H54 (cell line): Measurements from ENCODE around the gene CFAP61.
A peak's percentile ranks its signal among the peaks of the same experiment; 100 is the strongest.

Experiments used
- DNase-seq: peaks from one replicate; pipeline ENCODE4 v3.0.0; 2011; ENCODE audit warnings: low spot score, mixed read lengths; ENCODE audit not compliant: insufficient read length
- FAIRE-seq: peaks from 3 replicates; lab custom pipeline; 2011; peaks lifted over from hg19 to GRCh38; lab: Jason Lieb, UNC
- POLR2A ChIP-seq: IDR thresholded peaks from 2 replicates; pipeline ENCODE4 v1.6.1; 2011; ENCODE audit warnings: low read depth, mild to moderate bottlenecking, low read length

Gene CFAP61

DNA sequence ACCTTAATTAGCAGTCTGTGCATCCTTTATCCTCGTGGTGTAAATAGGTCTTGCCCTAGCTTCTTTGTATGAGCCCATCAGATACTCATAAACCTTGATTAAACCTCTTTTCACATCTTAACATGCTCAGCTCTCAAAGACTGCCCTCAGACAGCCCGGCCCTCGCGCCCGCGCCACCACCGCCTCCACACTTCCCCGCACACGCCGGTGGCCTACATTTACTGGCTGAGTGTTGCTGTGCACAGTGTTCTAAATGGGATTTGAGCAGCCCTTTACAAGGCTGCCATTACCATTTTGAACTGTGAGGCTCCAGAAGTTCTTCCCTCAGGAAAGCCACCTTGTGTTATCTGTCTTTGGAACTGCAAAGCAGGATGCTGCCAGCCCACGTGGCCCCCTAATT lies 252.6 kb downstream of the CFAP61 start:
- FAIRE-seq = no peak
- no peak for TF ChIP-seq POLR2A
- no peak for DNase-seq

DNA sequence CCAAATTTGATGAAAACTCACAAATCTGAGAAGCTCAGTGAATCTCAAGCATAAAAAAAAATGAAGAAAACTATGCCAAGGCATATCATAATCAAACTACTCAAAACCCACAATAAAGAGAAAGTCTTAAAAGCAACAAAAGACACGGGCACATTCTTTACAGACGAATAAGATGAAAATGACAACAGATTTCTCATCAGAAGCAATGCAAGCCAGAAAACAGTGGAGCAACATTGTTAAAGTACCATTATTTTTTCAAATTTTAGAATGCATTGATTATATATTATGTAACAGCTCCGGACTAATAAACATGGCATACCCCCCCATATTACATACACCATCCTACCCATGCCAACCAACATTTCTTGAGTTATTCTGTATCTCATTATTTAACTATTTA lies 260.2 kb downstream of the CFAP61 start:
- no peak for DNase-seq
- TF ChIP-seq POLR2A = no peak
- no peak for FAIRE-seq

DNA sequence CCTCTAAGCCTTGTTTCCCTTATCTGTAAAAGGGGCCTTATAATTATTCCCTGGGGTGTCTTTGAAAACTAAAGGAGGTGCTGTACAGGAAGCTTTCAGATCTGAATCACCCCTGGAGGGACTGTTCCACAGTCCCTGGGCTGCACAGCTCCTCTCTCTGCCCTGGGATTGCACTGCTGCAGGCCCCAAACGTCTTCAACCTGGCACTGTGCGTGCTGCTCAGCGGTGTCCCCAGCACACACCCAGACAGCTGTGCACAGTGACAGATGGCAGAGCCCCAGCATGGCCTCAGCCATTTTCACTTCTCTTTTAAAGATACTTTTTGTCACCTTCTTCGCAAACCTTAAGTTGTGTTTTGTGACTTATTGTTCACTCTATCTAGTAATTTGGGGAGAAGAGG lies 264.9 kb downstream of the CFAP61 start:
- no peak for TF ChIP-seq POLR2A
- no peak for DNase-seq
- no peak for FAIRE-seq

DNA sequence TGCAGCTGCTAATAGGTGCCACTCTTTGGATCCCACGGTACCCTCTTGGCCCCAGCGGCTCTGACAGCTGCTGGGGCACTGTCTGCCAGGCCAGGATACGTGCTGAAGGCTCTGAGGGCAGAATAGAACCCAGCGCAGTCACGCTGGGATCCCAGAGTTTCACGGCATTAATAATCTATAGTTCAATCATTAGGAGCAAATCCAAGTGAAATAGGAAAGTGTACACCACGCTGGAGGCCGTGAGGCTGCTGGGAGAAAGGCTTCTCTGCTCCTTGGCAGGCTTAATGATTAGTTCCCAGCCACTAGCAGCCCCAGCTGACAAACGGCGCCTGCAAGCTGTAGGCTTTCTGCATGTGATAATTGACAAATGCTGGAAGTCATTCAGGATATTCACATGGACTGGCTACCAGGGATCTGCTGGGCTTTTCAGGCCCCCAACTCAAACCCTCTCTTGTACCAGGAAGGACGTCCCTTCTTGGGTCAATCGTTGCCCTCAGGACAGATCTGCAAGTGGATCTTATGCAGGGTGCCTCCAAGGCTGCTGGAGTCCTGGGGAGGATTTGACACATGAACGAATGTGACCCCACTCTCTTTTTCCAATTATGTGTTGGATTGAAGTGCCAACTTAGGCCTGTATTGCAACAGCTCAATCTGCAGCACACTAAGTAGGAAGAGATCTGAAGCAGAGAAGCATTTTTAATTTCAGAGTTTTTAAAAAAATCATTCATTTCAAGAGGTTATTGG lies 265.5 kb downstream of the CFAP61 start:
- FAIRE-seq (no peak), DNase-seq (no peak)
- TF ChIP-seq POLR2A = no peak

DNA sequence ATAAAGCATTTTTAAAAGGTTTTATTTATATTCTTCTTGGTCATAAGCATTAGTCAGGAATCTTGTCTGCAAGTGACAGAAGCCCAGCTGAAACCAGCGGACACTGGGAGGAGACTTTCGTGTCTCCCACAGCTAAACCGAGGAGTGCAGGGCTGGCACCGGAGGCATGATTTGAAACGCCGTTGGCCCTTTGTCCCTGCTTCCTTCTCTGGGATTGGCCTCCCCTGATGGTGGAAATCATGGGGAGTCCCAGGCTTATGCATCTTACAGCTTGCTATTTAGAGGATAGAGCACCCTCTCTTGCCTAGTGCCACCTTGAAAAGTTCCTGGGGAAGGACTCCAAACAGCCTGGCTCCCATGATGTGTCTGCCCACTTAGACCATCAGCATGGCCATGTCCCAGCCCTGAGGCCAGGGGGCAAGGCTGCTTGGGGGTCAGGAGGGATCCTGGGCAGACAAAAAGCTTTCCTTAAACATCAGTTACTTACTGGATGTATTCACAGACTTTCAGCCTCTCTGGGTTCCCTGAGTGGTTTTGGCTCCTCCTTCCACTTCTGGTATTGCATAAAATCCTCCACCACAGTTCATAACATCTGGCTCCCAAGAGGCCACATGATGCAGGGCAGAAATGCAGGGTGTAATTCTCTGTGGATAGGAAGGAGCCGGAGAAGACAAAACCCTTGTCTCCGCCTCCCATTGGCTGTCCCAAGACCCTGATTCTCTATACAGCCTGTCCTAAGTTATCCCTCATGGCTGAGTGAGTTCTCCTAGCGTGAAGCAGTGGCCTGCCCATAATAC lies 266.2 kb downstream of the CFAP61 start:
- no peak for TF ChIP-seq POLR2A
- DNase-seq (no peak), FAIRE-seq (no peak)

DNA sequence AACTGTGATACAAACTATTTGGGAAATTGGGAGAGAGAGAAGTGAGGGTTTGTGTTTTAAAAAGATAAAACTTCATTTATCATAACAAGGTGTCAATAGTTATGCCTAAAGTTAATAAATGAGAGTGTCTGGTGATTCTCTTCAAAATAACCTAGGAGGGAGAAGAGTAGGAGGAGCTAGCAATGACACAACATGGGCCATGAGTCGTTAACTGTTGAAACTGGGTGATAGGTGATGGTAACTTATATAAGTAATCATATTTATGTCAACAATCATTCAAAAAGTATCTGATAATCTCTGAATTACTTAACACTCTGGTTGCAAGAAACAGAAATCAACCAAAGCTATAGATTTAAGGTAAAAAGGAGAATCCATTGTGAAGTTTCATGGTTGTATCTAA lies 268.8 kb downstream of the CFAP61 start:
- DNase-seq (no peak), FAIRE-seq (no peak)
- TF ChIP-seq POLR2A = no peak

DNA sequence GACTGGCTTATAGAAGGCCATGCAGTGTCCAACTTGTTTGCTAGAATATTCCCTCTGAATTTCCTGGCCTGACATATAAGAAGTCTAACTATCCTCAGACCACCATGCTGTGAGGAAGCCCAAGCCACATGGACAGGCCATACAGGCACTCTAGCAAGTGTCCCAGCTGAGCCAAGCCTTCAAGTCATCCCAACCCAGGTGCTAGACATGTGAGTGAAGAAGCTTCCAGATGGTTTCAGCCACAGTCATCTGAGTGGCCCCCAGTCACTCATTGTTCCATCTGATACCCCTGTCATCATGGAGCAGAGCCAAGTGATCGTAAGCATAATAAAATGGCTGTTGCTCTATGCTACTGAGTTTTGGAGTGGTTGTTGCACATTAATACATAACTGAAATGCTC lies 269.6 kb downstream of the CFAP61 start:
- TF ChIP-seq POLR2A = no peak

DNA sequence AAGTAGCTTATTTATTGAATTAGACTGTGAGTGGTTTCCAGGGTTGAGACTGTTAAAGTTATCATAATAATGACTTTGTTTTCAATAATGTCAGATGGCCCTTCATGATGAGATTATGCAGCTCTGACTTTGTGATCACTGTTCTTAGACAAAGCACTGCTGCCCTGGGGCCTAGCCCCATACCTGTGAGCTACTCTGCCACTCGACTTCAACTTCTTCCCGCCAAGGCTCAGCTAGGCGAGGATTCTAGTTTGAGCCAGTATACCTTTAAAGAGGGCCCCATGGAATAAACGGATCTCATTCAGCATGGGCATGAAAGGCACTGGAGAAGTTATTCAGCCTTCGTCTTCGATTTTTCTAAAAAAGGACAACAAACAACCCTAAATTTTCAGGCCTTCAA lies 270.6 kb downstream of the CFAP61 start:
- DNase-seq = no peak
- no peak for FAIRE-seq
- TF ChIP-seq POLR2A = no peak

More for the DNA sequence above, 269.6 kb downstream of the CFAP61 start:
- DNase-seq (no peak), FAIRE-seq (no peak)

DNA sequence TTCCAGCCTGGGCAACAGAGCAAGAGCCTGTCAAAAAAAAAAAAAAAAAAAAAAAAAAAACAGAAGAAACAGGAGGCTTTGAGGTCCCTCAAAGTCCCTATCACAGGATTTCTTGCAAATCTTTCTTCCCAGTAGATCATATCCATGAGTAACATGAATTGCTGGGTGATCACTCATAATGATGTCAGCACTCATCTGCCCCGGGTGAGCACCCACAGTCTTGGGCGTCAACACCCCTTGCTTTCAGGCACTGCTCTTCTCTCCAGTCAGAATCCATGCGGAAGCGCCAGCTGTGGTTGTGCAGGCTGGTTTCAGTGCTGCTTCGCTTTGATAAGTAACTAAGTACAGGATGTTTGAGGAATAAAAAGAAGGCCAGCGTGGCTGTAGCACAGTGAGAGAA lies 275.4 kb downstream of the CFAP61 start:
- FAIRE-seq (peak; percentile 43), DNase-seq (peak; percentile 21)
- no peak for TF ChIP-seq POLR2A

DNA sequence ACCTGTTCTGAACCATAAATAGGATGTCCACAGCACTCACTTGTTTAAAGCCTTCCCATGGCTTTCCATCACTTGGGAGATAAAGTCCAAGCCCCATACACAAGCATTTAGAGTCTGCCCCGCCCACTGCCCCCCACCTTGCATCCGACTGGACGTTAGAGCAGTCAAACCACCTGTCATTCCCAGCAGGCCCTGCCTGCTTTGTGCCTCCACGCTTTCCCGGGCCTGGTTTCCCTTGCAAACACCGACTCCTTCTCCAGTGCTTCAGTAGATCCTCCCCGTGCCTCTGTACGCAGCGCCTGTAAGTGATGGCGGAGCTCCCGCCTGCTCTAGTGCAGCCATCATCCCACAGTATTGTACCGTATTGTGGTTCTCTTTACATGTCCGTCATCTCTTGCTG lies 277.2 kb downstream of the CFAP61 start:
- TF ChIP-seq POLR2A = no peak
- DNase-seq (no peak), FAIRE-seq (no peak)

DNA sequence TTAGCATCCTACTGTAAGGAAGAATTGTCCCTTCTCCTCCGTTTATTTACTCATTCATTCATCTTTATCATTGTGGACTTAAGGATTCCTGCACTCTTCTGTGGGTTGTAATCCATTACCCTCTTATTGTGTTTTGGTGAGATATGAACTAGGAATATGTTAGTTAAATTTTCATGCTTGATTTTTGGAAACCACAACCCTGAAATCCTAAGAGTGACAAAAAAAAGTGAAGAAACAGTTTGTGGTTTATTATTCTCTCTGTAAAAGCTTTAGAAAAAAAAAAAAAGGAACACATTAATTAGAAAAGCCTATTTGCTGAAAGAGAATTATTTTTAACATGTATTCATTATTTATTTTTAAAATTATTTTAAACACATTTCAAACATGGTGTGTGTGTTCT lies 278.8 kb downstream of the CFAP61 start:
- no peak for FAIRE-seq
- TF ChIP-seq POLR2A = no peak
- DNase-seq = no peak

DNA sequence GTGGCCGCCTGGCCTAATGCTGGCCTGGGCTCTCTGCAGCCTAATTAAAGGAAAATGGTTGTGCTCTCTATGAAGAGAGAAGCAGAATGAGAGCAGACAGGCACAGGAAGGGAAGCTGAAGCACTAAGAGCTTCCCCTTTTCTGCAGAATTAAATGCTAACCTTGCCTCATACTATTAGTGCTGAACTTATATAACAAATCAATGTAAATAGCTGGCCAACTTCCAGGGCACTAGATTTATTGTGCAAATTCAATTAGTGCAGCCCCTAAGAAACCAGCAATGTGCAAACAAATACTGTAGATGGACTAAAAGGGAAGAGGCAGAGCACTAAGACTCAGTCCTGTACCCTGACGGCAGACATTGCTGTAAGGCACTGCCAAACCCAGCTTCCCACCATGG lies 279.5 kb downstream of the CFAP61 start:
- DNase-seq (no peak), FAIRE-seq (no peak)
- no peak for TF ChIP-seq POLR2A

DNA sequence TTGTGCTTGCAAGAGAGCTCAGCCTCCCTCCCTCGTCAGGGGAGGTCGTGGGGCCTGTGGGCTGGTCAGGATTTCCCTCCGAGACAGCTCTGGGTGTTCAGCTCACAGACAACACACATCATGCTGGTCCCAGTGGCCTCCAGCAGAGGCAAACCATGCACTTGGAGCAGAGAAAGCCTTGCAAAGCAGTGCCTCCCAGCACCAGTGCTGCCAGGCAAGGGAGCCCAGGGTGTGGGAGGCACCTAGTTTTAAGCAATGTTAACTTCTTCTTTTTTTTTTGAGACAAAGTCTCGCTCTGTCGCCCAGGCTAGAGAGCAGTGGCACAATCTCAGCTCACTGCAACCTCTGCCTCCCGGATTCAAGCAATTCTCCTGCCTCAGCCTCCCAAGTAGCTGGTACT lies 281.5 kb downstream of the CFAP61 start:
- TF ChIP-seq POLR2A = no peak
- DNase-seq = no peak
- no peak for FAIRE-seq

DNA sequence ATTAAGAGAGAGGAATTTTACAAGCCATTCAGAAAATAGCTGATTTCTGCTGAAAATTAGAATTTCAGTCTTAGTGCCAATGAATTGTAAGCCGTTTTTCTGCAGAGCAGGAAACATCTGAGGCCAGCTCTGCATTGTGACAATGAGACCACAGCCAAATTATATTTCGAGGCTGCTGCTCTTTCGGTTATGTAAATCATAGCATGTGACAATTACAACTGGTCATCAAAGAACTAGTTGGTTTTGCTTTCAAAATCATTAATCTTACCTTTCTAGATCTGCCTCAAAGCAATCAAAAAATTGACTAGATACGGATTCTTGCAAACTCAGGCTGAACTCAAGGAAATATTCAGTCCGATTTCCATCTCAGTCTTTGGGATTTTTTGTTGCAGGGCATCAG lies 282.2 kb downstream of the CFAP61 start:
- DNase-seq = no peak
- FAIRE-seq = no peak
- no peak for TF ChIP-seq POLR2A
